ENCODE data around the gene STXBP1.

Gene STXBP1

DNA sequence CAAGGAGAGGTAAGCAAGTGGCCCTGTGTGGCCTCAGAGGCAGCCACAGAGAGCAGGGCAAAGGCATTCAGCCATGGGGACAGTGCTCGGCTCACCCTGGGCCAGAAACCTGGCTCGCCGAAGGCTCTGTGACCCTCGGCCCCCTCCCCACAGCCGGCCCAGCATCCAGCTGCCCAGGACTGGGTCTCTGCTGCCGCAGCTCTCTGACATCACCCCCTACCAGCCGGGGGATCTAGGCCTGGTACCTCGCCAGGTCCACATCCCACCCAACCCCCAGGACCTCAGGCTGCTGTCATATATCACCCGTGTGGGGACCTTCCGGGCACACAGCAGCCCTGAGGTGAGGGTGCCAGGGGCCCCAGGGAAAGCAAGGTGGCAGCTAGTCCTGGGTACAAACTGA, 100.8 kb downstream of the STXBP1 start:
- Histone ChIP-seq H3K27ac (ENCODE audit: insufficient read depth, low read length, poor library complexity, severe bottlenecking) (no peak overlapping the region), H3K4me1 (ENCODE audit: control insufficient read depth, insufficient read depth, low read length, poor library complexity, severe bottlenecking) (peaks cover 21% of the 10 kb centered on the region), H3K4me3 (ENCODE audit: insufficient read depth, low read depth, low read length, poor library complexity, severe bottlenecking) (no peak overlapping the region), H3K27me3 (replicated peaks; ENCODE audit: control insufficient read depth, insufficient read depth, low read length, poor library complexity, severe bottlenecking) (no peaks in the 10 kb centered on the region), H3K36me3 (ENCODE audit: control insufficient read depth, insufficient read depth, low read length) (no peaks in the 10 kb centered on the region), H3K9me3 (ENCODE audit: control insufficient read depth, low read length) (no peaks in the 10 kb centered on the region)
- DNase-seq: no peak

DNA sequence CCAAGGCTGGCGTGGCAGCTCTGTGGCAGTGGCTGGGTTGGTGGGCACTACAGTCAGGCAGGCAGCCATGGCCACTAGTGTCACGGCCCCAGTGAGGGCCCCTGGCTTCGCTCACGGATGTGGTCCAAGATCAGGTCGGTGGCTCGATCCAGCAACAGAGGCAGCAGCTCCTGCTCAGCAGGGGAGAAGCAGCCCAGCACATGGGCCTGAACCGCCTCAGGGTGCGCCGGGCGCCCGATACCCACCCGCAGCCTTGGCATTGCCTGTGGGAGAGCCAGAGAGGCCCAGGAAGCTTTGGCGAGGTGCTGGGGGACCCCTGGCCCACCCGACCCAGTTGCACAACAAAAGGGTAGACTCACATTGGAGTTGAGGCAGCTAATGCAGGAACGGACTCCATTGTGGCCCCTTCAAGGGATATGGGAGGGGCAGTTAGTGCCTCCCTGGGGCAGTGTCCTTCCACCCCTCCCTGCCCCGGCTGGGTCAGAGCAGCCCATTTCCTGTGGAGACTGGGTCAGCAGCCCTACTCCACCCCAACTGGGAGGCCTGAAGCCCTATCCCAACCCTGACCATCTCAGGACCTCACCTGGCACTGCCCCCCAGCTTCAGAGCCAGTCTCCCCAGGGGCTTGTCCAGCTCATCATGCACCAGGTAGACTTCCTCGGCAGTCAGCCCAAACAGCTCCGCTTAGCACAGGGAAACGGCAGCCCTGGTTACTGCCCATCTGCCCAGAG, 102.1 kb downstream of the STXBP1 start:
- H3K4me3 ChIP-seq (ENCODE audit: insufficient read depth, low read depth, low read length, poor library complexity, severe bottlenecking): no peak overlapping the region
- H3K4me1 ChIP-seq (ENCODE audit: control insufficient read depth, insufficient read depth, low read length, poor library complexity, severe bottlenecking): peaks cover 21% of the 10 kb centered on the region
- no peaks in the 10 kb centered on the region for H3K9me3 ChIP-seq (ENCODE audit: control insufficient read depth, low read length)
- no peak for DNase-seq
- no peaks in the 10 kb centered on the region for H3K36me3 ChIP-seq (ENCODE audit: control insufficient read depth, insufficient read depth, low read length)
- no peaks in the 10 kb centered on the region for H3K27me3 ChIP-seq (replicated peaks; ENCODE audit: control insufficient read depth, insufficient read depth, low read length, poor library complexity, severe bottlenecking)
- H3K27ac ChIP-seq (ENCODE audit: insufficient read depth, low read length, poor library complexity, severe bottlenecking): no peak overlapping the region

DNA sequence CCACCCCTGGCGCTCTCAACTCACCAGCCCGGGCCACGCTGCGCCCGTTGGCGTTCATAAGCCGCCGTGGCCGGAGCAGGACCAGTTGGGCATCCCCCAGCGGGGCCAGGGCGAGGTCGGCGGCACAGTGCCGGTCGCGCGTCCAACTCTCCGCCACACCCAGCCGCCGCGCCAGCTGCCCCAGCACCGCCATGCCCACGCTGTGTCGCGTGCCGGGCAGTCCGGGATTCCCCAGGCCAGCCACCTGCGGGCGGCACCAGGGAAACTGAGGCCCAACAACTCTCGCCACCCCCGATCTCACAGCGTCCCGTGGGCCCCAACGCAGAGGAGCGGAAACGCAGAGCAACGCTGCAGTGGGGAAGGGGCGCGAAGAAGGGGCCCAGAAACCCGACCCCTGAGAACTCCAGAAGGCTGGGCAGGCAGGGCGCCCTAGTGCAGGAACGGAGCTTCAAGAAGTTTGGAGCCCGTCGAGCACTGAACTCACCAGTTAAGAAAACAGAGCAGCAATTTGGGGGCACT, 102.9 kb downstream of the STXBP1 start:
- Histone ChIP-seq H3K27ac (ENCODE audit: insufficient read depth, low read length, poor library complexity, severe bottlenecking) (peak overlapping the region; percentile 66), H3K4me1 (ENCODE audit: control insufficient read depth, insufficient read depth, low read length, poor library complexity, severe bottlenecking) (peaks cover 26% of the 10 kb centered on the region), H3K9me3 (ENCODE audit: control insufficient read depth, low read length) (no peaks in the 10 kb centered on the region), H3K36me3 (ENCODE audit: control insufficient read depth, insufficient read depth, low read length) (no peaks in the 10 kb centered on the region), H3K27me3 (replicated peaks; ENCODE audit: control insufficient read depth, insufficient read depth, low read length, poor library complexity, severe bottlenecking) (no peaks in the 10 kb centered on the region), H3K4me3 (ENCODE audit: insufficient read depth, low read depth, low read length, poor library complexity, severe bottlenecking) (peak overlapping the region; percentile 91)
- peak in 1 of 3 donors; percentile 9 for DNase-seq

DNA sequence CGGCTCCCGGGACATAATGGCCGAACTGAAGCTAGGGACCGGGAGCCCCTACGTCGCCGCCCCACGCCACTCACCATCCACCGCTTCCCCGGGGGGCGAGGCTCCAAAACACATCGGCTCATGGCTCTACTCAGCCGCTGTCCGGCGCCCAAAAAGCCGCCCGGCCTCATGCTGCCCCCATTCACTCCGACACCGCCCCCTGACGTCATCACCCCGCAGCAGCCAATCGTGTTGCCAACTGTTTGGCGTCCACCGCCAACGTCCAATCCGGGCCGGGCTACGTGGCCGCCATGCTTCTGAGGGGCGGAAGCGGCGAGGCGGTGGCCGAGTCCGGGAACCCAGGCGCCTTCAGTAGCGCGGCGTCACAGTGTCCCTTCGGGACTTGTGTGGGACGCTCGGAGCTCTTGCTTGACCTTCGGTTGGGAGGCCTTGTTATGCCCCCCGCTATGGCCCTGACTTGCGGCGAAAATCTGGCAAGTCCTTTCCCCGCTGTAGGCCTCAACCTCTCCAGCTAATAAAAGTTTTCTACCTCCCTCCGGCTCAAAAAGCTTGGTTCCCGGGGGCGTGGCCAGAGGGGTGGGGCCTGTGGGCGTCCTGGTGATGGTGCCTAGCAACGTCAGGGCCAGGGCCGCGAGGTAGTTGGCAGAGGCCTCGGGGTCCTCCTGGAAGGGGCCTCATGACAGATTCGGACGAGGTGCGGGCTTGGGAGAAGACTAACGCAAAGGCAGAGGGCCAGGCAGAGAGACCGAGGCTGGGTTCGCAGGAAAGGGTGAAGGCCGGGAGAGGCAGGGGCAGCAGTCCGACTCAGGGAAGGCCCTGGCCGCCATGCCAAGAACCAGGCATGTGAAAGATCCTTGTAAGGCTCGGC, 103.6 kb downstream of the STXBP1 start, which contains the start of the genes PTRH1 and TTC16:
Gene PTRH1 (minus strand): TSS at position 194 of the 868 bp plus-strand sequence. CDS start 24 bp downstream, at position 170.
Gene TTC16 (plus strand): TSS at position 610 of the 868 bp plus-strand sequence. CDS start 67 bp downstream, at position 677.
- Histone ChIP-seq H3K4me1 (ENCODE audit: control insufficient read depth, insufficient read depth, low read length, poor library complexity, severe bottlenecking) (peaks cover 30% of the 10 kb centered on the region), H3K36me3 (ENCODE audit: control insufficient read depth, insufficient read depth, low read length) (no peaks in the 10 kb centered on the region), H3K9me3 (ENCODE audit: control insufficient read depth, low read length) (no peaks in the 10 kb centered on the region), H3K27me3 (replicated peaks; ENCODE audit: control insufficient read depth, insufficient read depth, low read length, poor library complexity, severe bottlenecking) (no peaks in the 10 kb centered on the region), H3K4me3 (ENCODE audit: insufficient read depth, low read depth, low read length, poor library complexity, severe bottlenecking) (peak within 1 kb of the TSS; percentile 91), H3K27ac (ENCODE audit: insufficient read depth, low read length, poor library complexity, severe bottlenecking) (peak within 1 kb of the TSS; percentile 66)
- DNase-seq: peak; percentile 91 to 97 (median 92)

DNA sequence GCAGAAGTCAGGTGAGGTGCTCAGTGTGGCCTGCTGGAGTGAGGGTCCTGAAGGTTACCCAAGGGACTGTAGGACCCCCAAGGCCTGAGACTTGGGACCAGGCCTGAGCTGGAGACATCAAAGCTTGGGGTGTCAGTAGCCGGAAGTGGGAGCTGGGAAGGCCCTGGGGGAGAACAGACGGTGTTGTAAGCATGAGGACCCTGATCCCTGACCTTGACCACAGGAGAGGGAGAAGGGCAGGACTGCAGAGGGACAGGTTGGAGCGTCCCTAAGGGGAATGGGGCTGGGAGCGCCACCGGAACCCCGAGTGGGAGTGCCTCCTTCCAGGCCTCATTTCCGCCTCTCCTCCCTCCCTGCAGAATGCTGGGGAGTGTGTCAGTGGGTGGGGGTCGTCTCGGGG, 104.3 kb downstream of the STXBP1 start:
- Histone ChIP-seq H3K27ac (ENCODE audit: insufficient read depth, low read length, poor library complexity, severe bottlenecking) (peak overlapping the region; percentile 66), H3K4me1 (ENCODE audit: control insufficient read depth, insufficient read depth, low read length, poor library complexity, severe bottlenecking) (peaks cover 29% of the 10 kb centered on the region), H3K36me3 (ENCODE audit: control insufficient read depth, insufficient read depth, low read length) (no peaks in the 10 kb centered on the region), H3K4me3 (ENCODE audit: insufficient read depth, low read depth, low read length, poor library complexity, severe bottlenecking) (peak overlapping the region; percentile 91), H3K9me3 (ENCODE audit: control insufficient read depth, low read length) (no peaks in the 10 kb centered on the region), H3K27me3 (replicated peaks; ENCODE audit: control insufficient read depth, insufficient read depth, low read length, poor library complexity, severe bottlenecking) (no peaks in the 10 kb centered on the region)
- DNase-seq: no peak

DNA sequence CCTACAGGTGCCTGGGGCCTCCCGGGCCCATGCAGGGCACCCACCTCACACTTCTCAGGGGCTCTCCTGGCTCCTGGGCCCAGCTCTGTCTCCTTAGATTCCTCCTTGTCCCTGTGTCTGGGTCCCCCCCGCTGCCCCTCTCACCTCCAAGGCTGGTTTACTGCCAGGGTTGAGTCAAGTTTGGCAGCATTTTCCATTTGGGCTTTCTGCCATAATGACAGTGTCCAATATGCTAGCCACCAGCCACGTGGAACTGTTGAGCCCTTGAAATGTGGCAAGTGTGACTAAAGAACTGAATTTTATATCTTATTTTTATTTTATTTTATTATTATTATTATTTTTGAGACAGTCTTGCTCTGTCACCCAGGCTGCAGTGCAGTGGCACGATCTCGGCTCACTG, 105.7 kb downstream of the STXBP1 start:
- H3K4me1 ChIP-seq (ENCODE audit: control insufficient read depth, insufficient read depth, low read length, poor library complexity, severe bottlenecking): peaks cover 29% of the 10 kb centered on the region
- no peak overlapping the region for H3K27ac ChIP-seq (ENCODE audit: insufficient read depth, low read length, poor library complexity, severe bottlenecking)
- no peak overlapping the region for H3K4me3 ChIP-seq (ENCODE audit: insufficient read depth, low read depth, low read length, poor library complexity, severe bottlenecking)
- H3K36me3 ChIP-seq (ENCODE audit: control insufficient read depth, insufficient read depth, low read length): no peaks in the 10 kb centered on the region
- no peaks in the 10 kb centered on the region for H3K27me3 ChIP-seq (replicated peaks; ENCODE audit: control insufficient read depth, insufficient read depth, low read length, poor library complexity, severe bottlenecking)
- H3K9me3 ChIP-seq (ENCODE audit: control insufficient read depth, low read length): no peaks in the 10 kb centered on the region
- DNase-seq: no peak

DNA sequence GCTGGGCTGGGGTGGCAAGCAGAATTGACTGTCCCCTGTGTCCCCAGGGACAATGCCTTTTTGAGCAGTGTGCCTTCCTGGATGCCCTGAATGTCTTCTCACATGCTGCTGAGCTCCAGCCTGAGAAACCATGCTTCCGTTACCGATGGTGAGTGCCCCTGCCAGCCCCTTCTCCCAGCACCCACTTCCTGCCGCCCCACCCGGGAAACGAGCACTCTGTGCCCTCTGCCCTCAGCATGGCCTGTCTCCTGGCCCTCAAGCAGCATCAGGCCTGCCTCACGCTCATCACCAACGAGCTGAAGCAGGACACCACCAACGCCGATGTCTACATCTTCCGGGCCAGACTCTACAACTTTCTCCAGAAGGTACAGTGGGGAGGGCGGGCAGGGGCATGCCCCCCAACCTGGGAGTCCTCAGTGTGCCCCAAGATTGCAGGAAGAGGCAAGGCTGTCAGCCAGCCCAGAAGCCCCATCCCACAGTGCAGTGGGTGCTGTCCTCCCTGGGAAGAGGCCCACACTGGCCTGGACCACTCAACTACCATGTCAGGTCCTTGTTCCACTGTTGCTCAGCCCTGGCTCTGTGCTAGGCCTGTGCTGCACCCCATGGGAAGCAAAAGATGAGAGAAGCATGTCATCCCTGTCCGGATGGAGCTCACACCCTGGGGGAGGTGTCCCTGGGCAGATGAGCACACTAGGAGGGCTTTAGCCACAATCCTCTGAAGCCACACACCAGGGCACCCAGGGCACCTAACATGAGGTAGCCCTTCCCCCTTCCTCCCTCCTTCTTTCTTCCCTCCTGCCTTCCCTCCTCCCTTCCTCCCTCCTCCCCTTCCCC, 108.2 kb downstream of the STXBP1 start:
- Histone ChIP-seq H3K9me3 (ENCODE audit: control insufficient read depth, low read length) (no peaks in the 10 kb centered on the region), H3K4me3 (ENCODE audit: insufficient read depth, low read depth, low read length, poor library complexity, severe bottlenecking) (no peak overlapping the region), H3K36me3 (ENCODE audit: control insufficient read depth, insufficient read depth, low read length) (no peaks in the 10 kb centered on the region), H3K4me1 (ENCODE audit: control insufficient read depth, insufficient read depth, low read length, poor library complexity, severe bottlenecking) (peaks cover 18% of the 10 kb centered on the region), H3K27ac (ENCODE audit: insufficient read depth, low read length, poor library complexity, severe bottlenecking) (peak overlapping the region; percentile 45), H3K27me3 (replicated peaks; ENCODE audit: control insufficient read depth, insufficient read depth, low read length, poor library complexity, severe bottlenecking) (no peaks in the 10 kb centered on the region)
- DNase-seq: no peak

DNA sequence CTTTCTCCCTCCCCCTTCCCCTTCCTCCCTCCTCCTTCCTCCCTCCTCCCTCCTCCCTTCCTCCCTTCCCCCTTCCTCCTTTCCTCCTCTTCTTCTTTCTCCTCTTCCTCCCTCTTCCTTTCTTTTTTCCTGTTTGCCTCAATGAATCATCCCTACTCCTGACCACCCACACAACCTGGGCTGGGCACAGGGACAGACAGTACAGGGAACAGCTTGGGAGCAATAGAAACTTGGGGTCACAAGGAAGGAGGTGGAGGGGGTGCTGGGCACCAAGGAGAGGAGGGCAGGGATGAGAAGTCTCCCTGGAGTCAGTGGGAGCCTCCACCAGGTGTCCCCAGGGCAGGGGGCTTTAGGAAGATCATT, 108.8 kb downstream of the STXBP1 start:
- no peaks in the 10 kb centered on the region for H3K36me3 ChIP-seq (ENCODE audit: control insufficient read depth, insufficient read depth, low read length)
- H3K27ac ChIP-seq (ENCODE audit: insufficient read depth, low read length, poor library complexity, severe bottlenecking): no peak overlapping the region
- H3K4me3 ChIP-seq (ENCODE audit: insufficient read depth, low read depth, low read length, poor library complexity, severe bottlenecking): no peak overlapping the region
- no peaks in the 10 kb centered on the region for H3K27me3 ChIP-seq (replicated peaks; ENCODE audit: control insufficient read depth, insufficient read depth, low read length, poor library complexity, severe bottlenecking)
- DNase-seq: no peak
- no peaks in the 10 kb centered on the region for H3K9me3 ChIP-seq (ENCODE audit: control insufficient read depth, low read length)
- H3K4me1 ChIP-seq (ENCODE audit: control insufficient read depth, insufficient read depth, low read length, poor library complexity, severe bottlenecking): peaks cover 18% of the 10 kb centered on the region

DNA sequence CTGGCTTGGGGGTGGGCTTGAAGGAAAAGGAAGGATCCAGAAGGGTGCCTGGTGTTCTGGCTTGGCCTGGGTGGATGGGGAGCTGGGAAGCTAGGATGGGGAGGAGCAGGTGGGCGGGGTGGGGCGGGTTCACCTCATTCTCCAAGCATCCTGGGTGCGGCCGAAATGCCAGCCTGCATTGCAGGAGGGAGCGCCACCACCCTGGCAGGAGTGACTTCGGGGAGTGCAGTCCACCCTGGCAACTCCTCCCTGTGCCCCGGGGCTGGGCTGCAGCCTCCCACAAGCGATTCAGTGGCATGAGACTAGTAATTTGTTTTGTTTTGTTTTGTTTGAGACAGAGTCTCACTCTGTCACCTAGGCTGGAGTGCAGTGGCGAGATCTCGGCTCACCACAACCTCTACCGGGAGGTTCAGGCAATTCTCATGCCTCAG, 109.3 kb downstream of the STXBP1 start:
- Histone ChIP-seq H3K4me3 (ENCODE audit: insufficient read depth, low read depth, low read length, poor library complexity, severe bottlenecking) (no peak overlapping the region), H3K9me3 (ENCODE audit: control insufficient read depth, low read length) (no peaks in the 10 kb centered on the region), H3K27me3 (replicated peaks; ENCODE audit: control insufficient read depth, insufficient read depth, low read length, poor library complexity, severe bottlenecking) (no peaks in the 10 kb centered on the region), H3K4me1 (ENCODE audit: control insufficient read depth, insufficient read depth, low read length, poor library complexity, severe bottlenecking) (peaks cover 14% of the 10 kb centered on the region), H3K27ac (ENCODE audit: insufficient read depth, low read length, poor library complexity, severe bottlenecking) (no peak overlapping the region), H3K36me3 (ENCODE audit: control insufficient read depth, insufficient read depth, low read length) (no peaks in the 10 kb centered on the region)
- no peak for DNase-seq
